Keratinocyte (primary cell): ENCODE measurements around the gene HSPB9. TPM values are rescaled to one million over a fixed set of nuclear protein-coding genes. Genes with fewer than 3 reads are reported as not detected.

Experiments
- DNase-seq: peaks from one replicate; pipeline ENCODE4 v3.0.0-alpha.2; 2011; ENCODE audit warnings: low read depth, missing footprints, low spot score
- FAIRE-seq: peaks from 2 replicates; lab custom pipeline; 2011; peaks lifted over from hg19 to GRCh38; lab: Jason Lieb, UNC
- H2AFZ ChIP-seq: 2 replicates; pipeline ENCODE4 v1.6.0; 2012; ENCODE audit warnings: low read length, control low read depth, inconsistent platforms; ENCODE audit not compliant: control insufficient read depth
- H3K27ac ChIP-seq: 2 replicates; pipeline ENCODE4 v1.5.1; 2011; ENCODE audit warnings: low read length; ENCODE audit not compliant: control insufficient read depth, insufficient read depth
- H3K27me3 ChIP-seq: 3 replicates; pipeline ENCODE4 v1.6.0; 2011; ENCODE audit warnings: low read length; ENCODE audit not compliant: control insufficient read depth, insufficient read depth; ENCODE audit errors: extremely low read depth
- H3K36me3 ChIP-seq, 2 experiments: 2 replicates in 1 of 2; 3 replicates in 1 of 2; pipeline ENCODE4 v1.5.1; 2011; ENCODE audit warnings: low read length in 2 of 2, mild to moderate bottlenecking in 1 of 2; ENCODE audit not compliant: control insufficient read depth in 2 of 2, insufficient read depth in 2 of 2; ENCODE audit errors: extremely low read depth in 1 of 2
- H3K4me1 ChIP-seq: 3 replicates; pipeline ENCODE4 v1.5.1; 2011; ENCODE audit warnings: low read length; ENCODE audit not compliant: control insufficient read depth, insufficient read depth; ENCODE audit errors: extremely low read depth
- H3K4me2 ChIP-seq: 3 replicates; pipeline ENCODE4 v1.6.0; 2011; ENCODE audit warnings: low read depth, low read length; ENCODE audit not compliant: control insufficient read depth, insufficient read depth; ENCODE audit errors: extremely low read depth
- H3K4me3 ChIP-seq, 3 experiments: fragments of 200-600 bp in 1 of 3; sonication (generic) in 1 of 3; 2 replicates in 2 of 3; 3 replicates in 1 of 3; pipeline ENCODE4 v1.5.1; 2011 to 2016; ENCODE audit warnings: low read length in 3 of 3, mild to moderate bottlenecking in 3 of 3, control low read depth in 2 of 3, inconsistent platforms in 1 of 3, low read depth in 1 of 3, mixed read lengths in 1 of 3, mixed run types in 1 of 3, moderate library complexity in 1 of 3; ENCODE audit not compliant: control insufficient read depth in 2 of 3, insufficient read depth in 2 of 3; ENCODE audit errors: extremely low read depth in 1 of 3
- H3K79me2 ChIP-seq: 2 replicates; pipeline ENCODE4 v1.6.0; 2012; ENCODE audit warnings: low read length; ENCODE audit not compliant: control insufficient read depth, insufficient read depth
- H3K9ac ChIP-seq: 3 replicates; pipeline ENCODE4 v1.6.0; 2011; ENCODE audit warnings: low read length; ENCODE audit not compliant: control insufficient read depth, insufficient read depth; ENCODE audit errors: extremely low read depth
- H3K9me1 ChIP-seq: 3 replicates; pipeline ENCODE4 v1.6.0; 2011; ENCODE audit warnings: low read length; ENCODE audit not compliant: control insufficient read depth, insufficient read depth; ENCODE audit errors: extremely low read depth
- H3K9me3 ChIP-seq: 2 replicates; pipeline ENCODE4 v1.5.1; 2012; ENCODE audit warnings: low read depth, low read length; ENCODE audit not compliant: control insufficient read depth
- H4K20me1 ChIP-seq: 3 replicates; pipeline ENCODE4 v1.6.0; 2011; ENCODE audit warnings: low read length; ENCODE audit not compliant: control insufficient read depth, insufficient read depth; ENCODE audit errors: extremely low read depth
- EZH2 ChIP-seq: IDR thresholded peaks from one replicate; pipeline ENCODE4 v1.6.1; 2012; ENCODE audit warnings: inconsistent platforms, mild to moderate bottlenecking, low read length, moderate library complexity
- dilution Hi-C: fragments of 300-500 bp; cut with MboI; formaldehyde crosslinking; loops from one replicate; pipeline ENCODE4 v1.7.0; 2020; ENCODE audit warnings: low sequenced_read_pairs; ENCODE audit not compliant: extremely low pct_ligation_motif_present
- polyA plus RNA-seq, 5 experiments: library from polyadenylated mRNA; depleted of rRNA in 3 of 5; stranded (reverse) in 3 of 5; stranded (forward) in 1 of 5; unstranded in 1 of 5; fragments of >200 nt; gene quantifications; 1 replicate in 1 of 5; 2 replicates in 3 of 5; 3 replicates in 1 of 5; pipeline versions ENCODE4 v1.2.1 to v1.2.3, GENCODE V29; 2011 to 2012; ENCODE audit warnings: missing spikeins in 2 of 5, low read depth in 1 of 5, low replicate concordance in 1 of 5
- TF ChIP-seq, protein P1 (sequence below), 3 experiments: IDR thresholded peaks in 1 of 3; conservative IDR thresholded peaks in 1 of 3; optimal IDR thresholded peaks in 1 of 3; 2 replicates in 2 of 3; 3 replicates in 1 of 3; pipeline versions ENCODE3 to v1.5.1; 2011; ENCODE audit warnings: low read length in 3 of 3, mild to moderate bottlenecking in 3 of 3, moderate library complexity in 2 of 3, control low read depth in 1 of 3, inconsistent platforms in 1 of 3; ENCODE audit not compliant: insufficient read depth in 2 of 3; ENCODE audit errors: extremely low read depth in 1 of 3

Gene HSPB9
- polyA plus RNA-seq, 1 donor (not counting 4 experiments of a cell fraction or from before 2014, with no cell fraction given), result not detected

DNA sequence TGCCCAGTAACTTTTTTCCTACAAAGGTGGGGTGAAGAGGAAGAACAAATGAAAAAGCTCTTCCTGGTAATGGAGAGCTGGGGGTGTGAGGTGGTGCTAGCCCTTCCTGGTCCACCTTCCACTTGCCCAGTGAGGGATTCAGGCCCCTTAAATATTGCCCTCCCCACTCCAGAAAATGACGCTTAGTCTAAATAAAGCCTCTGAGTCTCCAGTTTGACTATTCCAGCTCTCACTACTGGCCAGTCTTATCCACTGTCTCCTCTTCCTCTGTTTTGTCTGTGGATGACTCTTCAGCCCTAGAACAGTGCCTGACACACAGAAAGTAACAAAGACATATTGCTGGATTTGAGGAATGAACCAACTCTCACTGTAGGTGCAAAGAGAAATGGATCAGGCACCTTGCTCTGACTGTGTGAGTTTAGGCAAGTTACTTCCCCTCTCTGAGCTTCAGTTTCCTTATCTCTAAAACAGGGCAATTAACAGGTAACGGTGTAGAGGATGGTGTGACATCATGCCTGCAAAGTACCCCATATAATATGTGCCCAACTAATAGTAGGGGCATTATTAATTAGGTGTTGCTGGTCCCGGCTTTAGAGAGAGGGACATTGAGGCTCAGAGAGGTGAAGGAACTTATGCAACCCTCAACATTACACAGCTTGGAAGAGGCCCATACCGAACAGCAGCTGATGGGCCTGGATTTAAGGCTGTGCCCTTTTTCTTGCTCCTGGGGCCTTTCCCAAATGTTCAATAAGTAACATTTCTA, 45.6 kb upstream of the HSPB9 start:
- Histone ChIP-seq H3K4me2 (no peak overlapping the region), H4K20me1 (no peaks in the 10 kb centered on the region), H3K27ac (no peak overlapping the region), H2AFZ (no peak overlapping the region), H3K27me3 (peaks cover 20% of the 10 kb centered on the region), H3K79me2 (no peaks in the 10 kb centered on the region), H3K36me3 (no peaks in the 10 kb centered on the region), H3K9ac (no peak overlapping the region), H3K4me3 (no peak overlapping the region), H3K9me3 (no peaks in the 10 kb centered on the region), H3K9me1 (no peaks in the 10 kb centered on the region), H3K4me1 (no peaks in the 10 kb centered on the region)
- DNase-seq (no peak), FAIRE-seq (no peak)
- dilution Hi-C loops, result no loop called here
- TF ChIP-seq EZH2, result no peak
- TF ChIP-seq, protein P1, sequence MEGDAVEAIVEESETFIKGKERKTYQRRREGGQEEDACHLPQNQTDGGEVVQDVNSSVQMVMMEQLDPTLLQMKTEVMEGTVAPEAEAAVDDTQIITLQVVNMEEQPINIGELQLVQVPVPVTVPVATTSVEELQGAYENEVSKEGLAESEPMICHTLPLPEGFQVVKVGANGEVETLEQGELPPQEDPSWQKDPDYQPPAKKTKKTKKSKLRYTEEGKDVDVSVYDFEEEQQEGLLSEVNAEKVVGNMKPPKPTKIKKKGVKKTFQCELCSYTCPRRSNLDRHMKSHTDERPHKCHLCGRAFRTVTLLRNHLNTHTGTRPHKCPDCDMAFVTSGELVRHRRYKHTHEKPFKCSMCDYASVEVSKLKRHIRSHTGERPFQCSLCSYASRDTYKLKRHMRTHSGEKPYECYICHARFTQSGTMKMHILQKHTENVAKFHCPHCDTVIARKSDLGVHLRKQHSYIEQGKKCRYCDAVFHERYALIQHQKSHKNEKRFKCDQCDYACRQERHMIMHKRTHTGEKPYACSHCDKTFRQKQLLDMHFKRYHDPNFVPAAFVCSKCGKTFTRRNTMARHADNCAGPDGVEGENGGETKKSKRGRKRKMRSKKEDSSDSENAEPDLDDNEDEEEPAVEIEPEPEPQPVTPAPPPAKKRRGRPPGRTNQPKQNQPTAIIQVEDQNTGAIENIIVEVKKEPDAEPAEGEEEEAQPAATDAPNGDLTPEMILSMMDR (optimal IDR thresholded peaks at IDR 0.05 in 1 of 3, IDR thresholded peaks at IDR 0.05 in 1 of 3, conservative IDR thresholded peaks at IDR 0.05 in 1 of 3; ENCODE audit: extremely low read depth in 1 of 3, insufficient read depth in 2 of 3, low read length in 3 of 3), result no peak

DNA sequence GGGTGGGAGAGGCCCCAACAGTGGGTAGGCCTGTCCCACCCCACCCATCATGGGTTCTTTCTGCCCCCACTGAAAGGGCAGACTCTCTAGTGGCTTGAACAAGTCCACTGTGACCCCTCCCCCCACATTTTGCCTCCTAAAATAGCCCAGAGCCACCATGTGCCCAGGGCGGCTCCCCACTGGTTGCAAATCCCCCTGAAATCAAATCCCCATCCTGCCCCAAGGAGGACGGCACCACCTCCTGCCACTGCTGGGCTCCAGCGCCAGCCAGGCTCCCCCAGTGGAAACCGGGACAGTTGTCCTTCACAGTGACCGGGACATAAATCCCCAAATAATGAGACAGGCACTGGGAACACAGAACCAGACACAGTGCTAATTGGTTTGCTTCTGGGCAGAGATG, 44.8 kb upstream of the HSPB9 start:
- Histone ChIP-seq H3K79me2 (no peaks in the 10 kb centered on the region), H4K20me1 (no peaks in the 10 kb centered on the region), H3K27ac (no peak overlapping the region), H2AFZ (no peak overlapping the region), H3K4me2 (no peak overlapping the region), H3K4me1 (no peaks in the 10 kb centered on the region), H3K9ac (no peak overlapping the region), H3K36me3 (no peaks in the 10 kb centered on the region), H3K4me3 (no peak overlapping the region), H3K9me3 (no peaks in the 10 kb centered on the region), H3K27me3 (peaks cover 13% of the 10 kb centered on the region), H3K9me1 (no peaks in the 10 kb centered on the region)
- DNase-seq (no peak), FAIRE-seq (no peak)
- dilution Hi-C loops, result no loop called here
- TF ChIP-seq EZH2, result no peak
- TF ChIP-seq, protein P1 (optimal IDR thresholded peaks at IDR 0.05 in 1 of 3, IDR thresholded peaks at IDR 0.05 in 1 of 3, conservative IDR thresholded peaks at IDR 0.05 in 1 of 3; ENCODE audit: extremely low read depth in 1 of 3, insufficient read depth in 2 of 3, low read length in 3 of 3), result no peak
